NK-92 (cell line): ENCODE results near the gene GPR31.
"Not testable (repeated sequence)": the region's sequence is repeated elsewhere in the genome, so short reads cannot be mapped to it uniquely, and the experiment has no call there.

ENCODE experiments used
- DNase-seq: peaks from one replicate; lab custom pipeline; 2025; ENCODE audit not compliant: unreplicated experiment; lab: John Stamatoyannopoulos, UW

GPR31 gene

GRCh38 chr6:167167699-167168098, 9.9 kb upstream of the GPR31 start:
- not testable (repeated sequence) for DNase-seq

- DNase-seq = no peak
Observed at GRCh38 chr6:167165858-167166471, 8.2 kb upstream of the GPR31 start.

- DNase-seq = no peak
Observed at GRCh38 chr6:167164261-167164660, 6.5 kb upstream of the GPR31 start.

GRCh38 chr6:167163476-167164011, 5.8 kb upstream of the GPR31 start:
- no peak for DNase-seq

GRCh38 chr6:167162591-167162990, 4.8 kb upstream of the GPR31 start:
- DNase-seq = no peak

GRCh38 chr6:167161851-167162467, 4.2 kb upstream of the GPR31 start:
- no peak for DNase-seq

- DNase-seq = no peak
Observed at GRCh38 chr6:167157414-167157813, 366 bp downstream of the GPR31 start.

- DNase-seq = no peak
Observed at GRCh38 chr6:167154895-167155294, 2.9 kb downstream of the GPR31 start.

- DNase-seq = no peak
Observed at GRCh38 chr6:167154291-167154690, 3.5 kb downstream of the GPR31 start.

- no peak for DNase-seq
Observed at GRCh38 chr6:167153521-167153959, 4.2 kb downstream of the GPR31 start.

GRCh38 chr6:167152862-167153261, 4.9 kb downstream of the GPR31 start:
- DNase-seq = no peak

GRCh38 chr6:167151648-167152047, 6.1 kb downstream of the GPR31 start:
- DNase-seq = no peak

- DNase-seq = no peak
Observed at GRCh38 chr6:167150941-167151549, 6.7 kb downstream of the GPR31 start.

GRCh38 chr6:167148997-167149396, 8.8 kb downstream of the GPR31 start:
- no peak for DNase-seq

- no peak for DNase-seq
Observed at GRCh38 chr6:167148021-167148420, 9.8 kb downstream of the GPR31 start.

- DNase-seq = no peak
Observed at GRCh38 chr6:167146977-167147376, 10.8 kb downstream of the GPR31 start.

- no peak for DNase-seq
Observed at GRCh38 chr6:167146135-167146534, 11.6 kb downstream of the GPR31 start.

GRCh38 chr6:167145461-167145860, 12.3 kb downstream of the GPR31 start:
- DNase-seq = no peak

- no peak for DNase-seq
Observed at GRCh38 chr6:167143041-167143440, 14.7 kb downstream of the GPR31 start.

GRCh38 chr6:167142433-167142761, 15.4 kb downstream of the GPR31 start:
- DNase-seq = no peak

GRCh38 chr6:167141667-167142432, 15.9 kb downstream of the GPR31 start:
- DNase-seq = no peak
